H1 (cell line): ENCODE measurements around the gene BLTP3B. TPM values are rescaled to one million over a fixed set of nuclear protein-coding genes. Genes with fewer than 3 reads are reported as not detected.
A peak's percentile ranks its signal among the peaks of the same experiment; 100 is the strongest.

Experiments
- CTCF ChIA-PET: fragments of 300-600 bp; sonication (Branson Sonifier 250); formaldehyde crosslinking; loops from one replicate; lab custom pipeline; 2021; ENCODE audit not compliant: partially characterized antibody; lab: Charles Lee
- POLR2A ChIA-PET: fragments of 300-600 bp; sonication (Branson Sonifier 250); formaldehyde crosslinking; loops from one replicate; lab custom pipeline; 2021; ENCODE audit warnings: inconsistent platforms; ENCODE audit not compliant: partially characterized antibody; lab: Charles Lee
- DNase-seq, 2 experiments: peaks; one replicate each; pipeline versions ENCODE4 v3.0.0 to v3.0.0-alpha.2; 2010 to 2022; ENCODE audit warnings: low spot score in 2 of 2, low read depth in 1 of 2, mixed read lengths in 1 of 2
- FAIRE-seq: peaks from 2 replicates; lab custom pipeline; 2011; peaks lifted over from hg19 to GRCh38; lab: Jason Lieb, UNC
- H2AFZ ChIP-seq: 2 replicates; pipeline ENCODE4 v1.8.1; 2012; ENCODE audit warnings: low read length, inconsistent platforms
- H2AK5ac ChIP-seq: 2 replicates; pipeline ENCODE4 v1.6.1; 2013; ENCODE audit warnings: low read depth, low read length
- H2BK120ac ChIP-seq: replicated peaks from 2 replicates; pipeline ENCODE3; 2013; ENCODE audit warnings: low read depth, low read length, inconsistent platforms
- H2BK12ac ChIP-seq: 2 replicates; pipeline ENCODE4 v1.6.1; 2013; ENCODE audit warnings: low read depth, low read length
- H2BK15ac ChIP-seq: 2 replicates; pipeline ENCODE4 v1.6.1; 2013; ENCODE audit warnings: low read length
- H2BK20ac ChIP-seq: 2 replicates; pipeline ENCODE4 v1.6.1; 2013; ENCODE audit warnings: low read length
- H2BK5ac ChIP-seq: 2 replicates; pipeline ENCODE4 v1.6.1; 2013; ENCODE audit warnings: low read depth, low read length
- H3K14ac ChIP-seq: 2 replicates; pipeline ENCODE4 v1.6.1; 2013; ENCODE audit warnings: inconsistent platforms; ENCODE audit not compliant: insufficient read length
- H3K18ac ChIP-seq: 2 replicates; pipeline ENCODE4 v1.6.1; 2013; ENCODE audit warnings: low read length; ENCODE audit errors: extremely low read depth
- H3K23ac ChIP-seq: 2 replicates; pipeline ENCODE4 v1.6.1; 2013; ENCODE audit warnings: inconsistent platforms; ENCODE audit not compliant: insufficient read length
- H3K23me2 ChIP-seq: 2 replicates; pipeline ENCODE4 v1.6.1; 2013; ENCODE audit warnings: low read depth, low read length
- H3K27ac ChIP-seq: 2 replicates; pipeline ENCODE4 v1.6.1; 2011; ENCODE audit warnings: low read depth, low read length, inconsistent platforms
- H3K27me3 ChIP-seq, 4 experiments: replicated peaks in 1 of 4; 1 replicate in 1 of 4; 2 replicates in 3 of 4; pipeline versions ENCODE4 v1.6.1 to v1.8.1; 2011 to 2013; ENCODE audit warnings: low read length in 3 of 4, mild to moderate bottlenecking in 3 of 4, inconsistent platforms in 2 of 4, mixed read lengths in 2 of 4, moderate library complexity in 1 of 4; ENCODE audit not compliant: control insufficient read depth in 3 of 4, insufficient read depth in 3 of 4; ENCODE audit errors: extremely low read depth in 1 of 4
- H3K36me3 ChIP-seq, 4 experiments: 2 replicates each; pipeline versions ENCODE4 v1.6.1 to v1.8.1; 2011 to 2013; ENCODE audit warnings: mild to moderate bottlenecking in 4 of 4, low read length in 3 of 4, moderate library complexity in 2 of 4, control low read depth in 1 of 4, inconsistent platforms in 1 of 4; ENCODE audit not compliant: insufficient read depth in 4 of 4, control insufficient read depth in 2 of 4
- H3K4ac ChIP-seq: replicated peaks from 2 replicates; pipeline ENCODE3; 2013; ENCODE audit warnings: low read length, low read depth, mixed read lengths, inconsistent platforms; ENCODE audit not compliant: insufficient read length
- H3K4me1 ChIP-seq, 4 experiments: replicated peaks in 1 of 4; 1 replicate in 1 of 4; 2 replicates in 3 of 4; pipeline versions ENCODE4 v1.6.1 to v1.8.1; 2011 to 2013; ENCODE audit warnings: low read length in 3 of 4, inconsistent platforms in 2 of 4, mixed read lengths in 1 of 4; ENCODE audit not compliant: insufficient read depth in 4 of 4, control insufficient read depth in 3 of 4
- H3K4me2 ChIP-seq, 2 experiments: 2 replicates each; pipeline versions ENCODE4 v1.6.1 to v1.8.1; 2011 to 2013; ENCODE audit warnings: low read depth in 2 of 2, low read length in 2 of 2, control low read depth in 1 of 2, inconsistent platforms in 1 of 2, mild to moderate bottlenecking in 1 of 2; ENCODE audit not compliant: insufficient read depth in 1 of 2
- H3K4me3 ChIP-seq, 4 experiments: fragments of 200-600, 300-600 bp in 1 of 4; sonication (generic), shearing (Covaris generic), sonication (Bioruptor Twin) in 1 of 4; 2 replicates each; pipeline versions ENCODE4 v1.5.1 to v1.8.1; 2011 to 2016; ENCODE audit warnings: low read length in 4 of 4, low read depth in 3 of 4, control low read depth in 2 of 4, inconsistent platforms in 2 of 4, mild to moderate bottlenecking in 2 of 4, mixed read lengths in 1 of 4, moderate library complexity in 1 of 4; ENCODE audit not compliant: insufficient read depth in 2 of 4; ENCODE audit errors: extremely low read depth in 1 of 4
- H3K56ac ChIP-seq: replicated peaks from 2 replicates; pipeline ENCODE3; 2013; ENCODE audit warnings: low read depth, mild to moderate bottlenecking, mixed read lengths, low read length, inconsistent platforms; ENCODE audit not compliant: insufficient read length
- H3K79me1 ChIP-seq: 2 replicates; pipeline ENCODE4 v1.6.1; 2013; ENCODE audit warnings: low read depth, low read length, control low read depth
- H3K79me2 ChIP-seq, 2 experiments: 2 replicates each; pipeline versions ENCODE4 v1.6.1 to v1.8.1; 2012 to 2013; ENCODE audit warnings: low read length in 2 of 2, mild to moderate bottlenecking in 2 of 2, inconsistent platforms in 1 of 2; ENCODE audit not compliant: insufficient read depth in 2 of 2, control insufficient read depth in 1 of 2
- H3K9ac ChIP-seq, 4 experiments: replicated peaks in 1 of 4; 1 replicate in 1 of 4; 2 replicates in 3 of 4; pipeline versions ENCODE4 v1.6.1 to v1.8.1; 2011 to 2013; ENCODE audit warnings: low read depth in 3 of 4, low read length in 3 of 4, control low read depth in 2 of 4, mild to moderate bottlenecking in 2 of 4, moderate library complexity in 2 of 4, inconsistent platforms in 1 of 4; ENCODE audit errors: extremely low read depth in 1 of 4
- H3K9me3 ChIP-seq, 2 experiments: 2 replicates each; pipeline versions ENCODE4 v1.6.1 to v1.8.1; 2012 to 2013; ENCODE audit warnings: mild to moderate bottlenecking in 2 of 2, moderate library complexity in 2 of 2, control low read depth in 1 of 2, inconsistent platforms in 1 of 2, low read depth in 1 of 2, low read length in 1 of 2, mixed read lengths in 1 of 2; ENCODE audit not compliant: insufficient read depth in 2 of 2
- H4K20me1 ChIP-seq, 2 experiments: replicated peaks in 1 of 2; 2 replicates each; pipeline versions ENCODE3 to v1.8.1; 2011 to 2013; ENCODE audit warnings: inconsistent platforms in 2 of 2, low read length in 2 of 2, mild to moderate bottlenecking in 1 of 2; ENCODE audit not compliant: insufficient read depth in 2 of 2, control insufficient read depth in 1 of 2
- H4K5ac ChIP-seq: 2 replicates; pipeline ENCODE4 v1.6.1; 2013; ENCODE audit warnings: low read length, low read depth, mixed read lengths, inconsistent platforms; ENCODE audit not compliant: insufficient read length
- H4K8ac ChIP-seq: 2 replicates; pipeline ENCODE4 v1.8.0; 2013; ENCODE audit warnings: mild to moderate bottlenecking, moderate library complexity, low read length, inconsistent platforms; ENCODE audit not compliant: insufficient read depth; ENCODE audit errors: extremely low read depth
- H4K91ac ChIP-seq: replicated peaks from 2 replicates; pipeline ENCODE3; 2013; ENCODE audit warnings: low read length, mixed read lengths, inconsistent platforms; ENCODE audit not compliant: insufficient read length
- JUN ChIP-seq: IDR thresholded peaks from 2 replicates; pipeline ENCODE4 v1.6.1; 2011; ENCODE audit warnings: low read depth, mild to moderate bottlenecking, improper control_type of control experiment, low read length
- POLR2A ChIP-seq, 2 experiments: IDR thresholded peaks; 1 replicate in 1 of 2; 2 replicates in 1 of 2; pipeline ENCODE4 v1.6.1; 2011; ENCODE audit warnings: low read depth in 2 of 2, low read length in 2 of 2, mild to moderate bottlenecking in 2 of 2; ENCODE audit errors: control extremely low read depth in 1 of 2
- WGBS, 2 experiments: shearing (Covaris generic) in 1 of 2; methylation state at CpG; one replicate each; pipeline versions ENCODE4 v1.1.6 to v1.1.7; 2013 to 2015; ENCODE audit warnings: low lambda C conversion rate in 2 of 2, mixed read lengths in 2 of 2, inconsistent platforms in 1 of 2, low coverage in 1 of 2, missing lambda C conversion rate in 1 of 2; ENCODE audit not compliant: insufficient replicate concordance in 2 of 2, insufficient coverage in 1 of 2, insufficient read length in 1 of 2; ENCODE audit errors: extremely low coverage in 1 of 2, missing lambda C conversion rate in 1 of 2; 5-methylcytosine and 5-hydroxymethylcytosine counted together
- polyA plus RNA-seq, 7 experiments: library from polyadenylated mRNA; depleted of rRNA in 3 of 7; stranded (reverse) in 5 of 7; unstranded in 2 of 7; fragments of >200 nt in 5 of 7; fragments of 200-250 nt in 2 of 7; gene quantifications; 1 replicate in 5 of 7; 2 replicates in 1 of 7; 4 replicates in 1 of 7; pipeline versions ENCODE4 v1.2.1 to v1.2.3, GENCODE V29; 2011 to 2013; ENCODE audit warnings: missing spikeins in 2 of 7, mixed read lengths in 2 of 7
- total RNA-seq: library from RNA; stranded (reverse); fragmentation: NEBNext Ultra II Directional; extraction: Animal tissue kit (Norgen Biotek cat#: 25700); gene quantifications from 2 replicates; pipeline ENCODE4 v1.2.1, GENCODE V29; 2021

The BLTP3B gene
- total and polyA plus RNA-seq, 2 of the 8 experiments (the other 6 are each of a cell fraction or from before 2014, with no cell fraction given) = 7.0 to 28.6 TPM

- H3K9ac ChIP-seq = no peak overlapping the region
- no peaks in the 10 kb centered on the region for H3K79me2 ChIP-seq
- CTCF ChIA-PET = interaction anchor here (0.9 to 6.3 kb wide), 10 partner anchors 10 to 71 kb away, joined by 3 to 50 read pairs (median 4); partner anchors contain the start of gene ACTR6
- no peaks in the 10 kb centered on the region for H4K20me1 ChIP-seq
- H2BK5ac ChIP-seq = no peak overlapping the region
- H2BK12ac ChIP-seq = no peak overlapping the region
- peaks cover 0 to 17% (median 2%) of the 10 kb centered on the region in 4 experiments; a peak in 3 of 8 replicates for H3K36me3 ChIP-seq
- H3K4me2 ChIP-seq = peak overlapping the region; percentile 34 to 78
- 5% methylated on average over 16 of the region's 16 CpGs; no CpG with 5 or more reads in 1 of the 2 experiments for WGBS, 2 experiments
- peaks cover 10 to 11% of the 10 kb centered on the region in 2 experiments; a peak in 3 of 4 replicates for H3K9me3 ChIP-seq
- peak; percentile 81 to 87 for DNase-seq
- peak overlapping the region in 3 of 4 experiments; percentile 0 to 52 (median 28); a peak in 4 of 8 replicates for H3K4me3 ChIP-seq
- FAIRE-seq = peak; percentile 55
- H3K23me2 ChIP-seq = no peaks in the 10 kb centered on the region
- H3K4ac ChIP-seq = no peak overlapping the region
- no peak overlapping the region for H4K5ac ChIP-seq
- no peak overlapping the region for H3K27ac ChIP-seq
- POLR2A ChIA-PET = interaction anchor here (1.2 to 3.2 kb wide), 10 partner anchors 10 to 38 kb away, joined by 3 to 19 read pairs (median 6); partner anchors contain the start of gene ACTR6
- no peak overlapping the region for H3K23ac ChIP-seq
- no peak overlapping the region for H2BK20ac ChIP-seq
- no peaks in the 10 kb centered on the region for H3K79me1 ChIP-seq
- no peak overlapping the region for H2AK5ac ChIP-seq
- H2BK15ac ChIP-seq = no peak overlapping the region
- no peak overlapping the region for H3K18ac ChIP-seq
- H3K56ac ChIP-seq = no peak overlapping the region
- H2BK120ac ChIP-seq = no peak overlapping the region
- no peak overlapping the region for H4K8ac ChIP-seq
- H3K4me1 ChIP-seq = peaks cover 2 to 8% (median 4%) of the 10 kb centered on the region in 4 experiments; a peak in 4 of 7 replicates
- H2AFZ ChIP-seq = no peak overlapping the region
- no peaks in the 10 kb centered on the region for H3K27me3 ChIP-seq
- H4K91ac ChIP-seq = no peak overlapping the region
- no peak overlapping the region for H3K14ac ChIP-seq
- TF ChIP-seq JUN = no peak
- peak in 1 of 2 experiments; percentile 57; a peak in 1 of 3 replicates for TF ChIP-seq POLR2A (IDR thresholded peaks at IDR 0.05; ENCODE audit: control extremely low read depth in 1 of 2, low read depth in 2 of 2, low read length in 2 of 2)
These were observed 20.9 kb upstream of the BLTP3B start for GRCh38 chr12:100163416-100164152.
